ENCODE results near the gene XIST. TPM values are rescaled to one million over a fixed set of nuclear protein-coding genes. Genes with fewer than 3 reads are reported as not detected.

The XIST gene
- total and polyA plus RNA-seq, 11 donors: 0.01 to 138 (median 0.46) TPM

DNA sequence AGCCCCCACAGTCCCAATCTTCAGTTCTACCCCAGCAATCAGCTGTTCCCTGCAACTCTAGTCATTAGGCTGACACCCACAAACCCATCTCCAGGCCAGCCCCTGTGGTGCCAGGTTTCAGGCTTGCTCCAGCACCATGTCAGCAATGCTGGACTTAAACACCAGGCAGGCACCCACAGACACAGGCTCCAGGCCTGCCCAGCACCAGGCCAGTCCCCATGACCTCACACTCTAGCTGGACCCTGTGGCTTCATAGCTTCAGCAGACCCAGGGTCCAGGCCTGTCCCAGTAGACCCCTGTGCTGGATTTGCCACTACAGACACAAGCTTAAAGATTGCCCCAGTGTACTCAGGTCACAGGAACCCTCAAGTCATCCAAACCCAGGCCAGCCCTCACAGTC is 10.8 kb upstream of the XIST start:
- no peak for ATAC-seq
- intact Hi-C loops (cut with DNase I): no loop called here
- no peak overlapping the region for H3K4me3 ChIP-seq
- H3K27me3 ChIP-seq: peaks cover 0 to 25% (median 0%) of the 10 kb centered on the region in 9 donors
- no peak for TF ChIP-seq POLR2A (IDR thresholded peaks at IDR 0.05)
- TF ChIP-seq CTCF (IDR thresholded peaks at IDR 0.05): no peak
- H3K4me1 ChIP-seq: no peaks in the 10 kb centered on the region
- H3K27ac ChIP-seq: no peak overlapping the region
- DNase-seq: no peak
- H3K9me3 ChIP-seq: peaks cover 0 to 9% (median 0%) of the 10 kb centered on the region in 12 donors
- no peaks in the 10 kb centered on the region for H3K36me3 ChIP-seq

GRCh38 chrX:73859622-73860021 is 7.1 kb upstream of the XIST start:
- intact Hi-C loops (cut with DNase I): loop anchor here (5.0 to 10.0 kb wide), 9 partner anchors 85 to 1745 kb away; no protein-coding TSS in a partner anchor
- Histone ChIP-seq H3K9me3 (peaks cover 0 to 9% (median 0%) of the 10 kb centered on the region in 12 donors), H3K27me3 (peaks cover 0 to 10% (median 0%) of the 10 kb centered on the region in 9 donors), H3K4me3 (no peak overlapping the region), H3K4me1 (no peaks in the 10 kb centered on the region), H3K36me3 (no peaks in the 10 kb centered on the region), H3K27ac (no peak overlapping the region)
- no peak for TF ChIP-seq CTCF (IDR thresholded peaks at IDR 0.05)
- no peak for TF ChIP-seq POLR2A (IDR thresholded peaks at IDR 0.05)
- DNase-seq (no peak), ATAC-seq (no peak)
- 89 to 96% (median 92%) methylated on average over 1 of the region's 1 CpG for WGBS, 4 donors

- intact Hi-C loops (cut with DNase I): loop anchor here (1.0 to 10.0 kb wide), 16 partner anchors 89 to 1749 kb away; no protein-coding TSS in a partner anchor
- no peaks in the 10 kb centered on the region for H3K4me1 ChIP-seq
- H3K27ac ChIP-seq: no peak overlapping the region
- H3K27me3 ChIP-seq: no peaks in the 10 kb centered on the region
- peak in 3 of 4 donors; percentile 20 to 69 (median 30) for ATAC-seq
- H3K36me3 ChIP-seq: no peaks in the 10 kb centered on the region
- TF ChIP-seq CTCF (IDR thresholded peaks at IDR 0.05) (peak; percentile 47 to 82 (median 65)), POLR2A (IDR thresholded peaks at IDR 0.05) (no peak)
- H3K9me3 ChIP-seq: peaks cover 0 to 9% (median 0%) of the 10 kb centered on the region in 12 donors
- no peak overlapping the region for H3K4me3 ChIP-seq
- peak; percentile 34 to 57 (median 51) for DNase-seq
- WGBS, 4 donors: 0 to 1% (median 0%) methylated on average over 2 of the region's 2 CpGs
These were observed 3.0 kb upstream of the XIST start for GRCh38 chrX:73855546-73855945.

DNA sequence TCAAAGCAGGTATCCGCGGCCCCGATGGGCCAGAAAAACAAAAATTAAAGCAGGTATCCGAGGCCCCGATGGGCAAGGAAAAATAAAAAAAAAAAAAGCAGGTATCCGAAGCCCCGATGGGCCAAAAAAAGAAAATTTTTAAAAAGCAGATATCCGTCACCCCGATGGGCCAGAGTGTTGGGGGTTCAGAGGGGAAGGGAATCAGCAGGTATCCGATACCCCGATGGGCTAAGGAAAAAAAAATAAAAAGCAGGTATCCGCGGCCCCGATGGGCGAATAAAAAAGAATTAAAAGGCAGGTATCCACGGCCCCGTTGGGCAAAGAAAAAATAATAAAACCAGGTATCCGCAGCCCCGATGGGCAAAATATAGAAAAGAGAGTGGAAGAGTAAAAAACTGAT is 492 bp downstream of the XIST start:
- peak overlapping the region in 5 of 12 donors; percentile 35 to 78 (median 57) for H3K4me3 ChIP-seq
- no peaks in the 10 kb centered on the region for H3K9me3 ChIP-seq
- H3K27me3 ChIP-seq: no peaks in the 10 kb centered on the region
- DNase-seq (no peak), ATAC-seq (no peak)
- intact Hi-C loops (cut with DNase I): loop anchor here in 7 of 10 donors (2.0 to 10.0 kb wide), 8 partner anchors 93 to 1753 kb away; no protein-coding TSS in a partner anchor
- no peaks in the 10 kb centered on the region for H3K36me3 ChIP-seq
- WGBS, 4 donors: 42 to 98% (median 74%) methylated on average over 19 of the region's 19 CpGs
- TF ChIP-seq CTCF (IDR thresholded peaks at IDR 0.05): no peak
- no peak for TF ChIP-seq POLR2A (IDR thresholded peaks at IDR 0.05)
- H3K4me1 ChIP-seq: peaks cover 0 to 20% (median 0%) of the 10 kb centered on the region in 12 donors
- H3K27ac ChIP-seq: peak overlapping the region in 5 of 12 donors; percentile 73 to 90 (median 82)
